K562 (cell line): ENCODE data around the gene TNPO2. TPM values are rescaled to one million over a fixed set of nuclear protein-coding genes. Genes with fewer than 3 reads are reported as not detected.

Source experiments
- CC2D1A ChIP-seq: fragments of 450-650 bp; IDR thresholded peaks from 2 replicates; pipeline ENCODE4 v1.6.1; 2017; ENCODE audit warnings: mild to moderate bottlenecking
- CREB3 ChIP-seq: fragments of 450-650 bp; conservative IDR thresholded peaks from 2 replicates; pipeline ENCODE4 v1.6.1; 2016; ENCODE audit warnings: missing genetic modification characterization, low read depth, mild to moderate bottlenecking, missing compliant biosample characterization, moderate library complexity
- CUX1 ChIP-seq: fragments of 200-800 bp; sonication (Bioruptor generic); IDR thresholded peaks from 2 replicates; pipeline ENCODE4 v1.6.1; 2016; ENCODE audit warnings: missing genetic modification characterization, missing compliant biosample characterization
- JUND ChIP-seq, 2 experiments: IDR thresholded peaks; 2 replicates in 1 of 2; 3 replicates in 1 of 2; pipeline ENCODE4 v1.6.1; 2011; ENCODE audit warnings: borderline replicate concordance in 2 of 2, low read depth in 2 of 2, low read length in 2 of 2, improper control_type of control experiment in 1 of 2, missing biosample characterization in 1 of 2, missing genetic modification characterization in 1 of 2, missing genetic modification reagents in 1 of 2
- MYBL2 ChIP-seq, 2 experiments: fragments of 450-650 bp in 1 of 2; sonication (generic) in 1 of 2; formaldehyde crosslinking in 1 of 2; IDR thresholded peaks; 2 replicates each; pipeline versions ENCODE4 v1.6.1 to v1.8.1; 2017 to 2022; ENCODE audit warnings: borderline replicate concordance in 1 of 2, inconsistent platforms in 1 of 2, low read depth in 1 of 2, mild to moderate bottlenecking in 1 of 2, missing genetic modification reagents in 1 of 2, moderate library complexity in 1 of 2
- NR3C1 ChIP-seq: sonication (generic); formaldehyde crosslinking; IDR thresholded peaks from 2 replicates; pipeline ENCODE4 v1.8.1; 2022; ENCODE audit warnings: missing genetic modification reagents
- SMAD3 ChIP-seq: fragments of 450-650 bp; formaldehyde crosslinking; conservative IDR thresholded peaks from 2 replicates; pipeline ENCODE4 v1.4.0; 2020; ENCODE audit warnings: mild to moderate bottlenecking
- SMARCE1 ChIP-seq: fragments of 450-650 bp; IDR thresholded peaks from 2 replicates; pipeline ENCODE4 v1.7.1; 2016; ENCODE audit warnings: mild to moderate bottlenecking
- SNRNP70 ChIP-seq: fragments of 200-400 bp; formaldehyde crosslinking; optimal IDR thresholded peaks from 2 replicates; pipeline ENCODE3; 2017; ENCODE audit warnings: low read depth, low read length
- STAT6 ChIP-seq: sonication (generic); formaldehyde crosslinking; IDR thresholded peaks from 2 replicates; pipeline ENCODE4 v1.8.1; 2023; ENCODE audit warnings: mild to moderate bottlenecking, missing genetic modification reagents
- VEZF1 ChIP-seq: fragments of 200-800 bp; sonication (Bioruptor generic); IDR thresholded peaks from 2 replicates; pipeline ENCODE4 v1.6.1; 2017; ENCODE audit warnings: missing genetic modification characterization, missing compliant biosample characterization
- ZNF398 ChIP-seq: fragments of 250-450 bp; sonication (Bioruptor Pico); IDR thresholded peaks from 2 replicates; pipeline ENCODE4 v1.8.0; 2021; ENCODE audit warnings: moderate library complexity, mild to moderate bottlenecking, inconsistent platforms
- polyA plus RNA-seq, 8 experiments: library from polyadenylated mRNA; depleted of rRNA in 4 of 8; stranded (reverse) in 5 of 8; unstranded in 3 of 8; fragments of >200 nt; fragmentation: Nextera tagmentation in 2 of 8; fragmentation: Illumina TruSeq in 1 of 8; extraction: Ambion mirVana in 2 of 8; extraction: Trizol in 1 of 8; gene quantifications; 2 replicates each; pipeline versions ENCODE4 v1.2.1 to v1.2.3, GENCODE V29; 2011 to 2014; ENCODE audit warnings: inconsistent platforms in 1 of 8, missing spikeins in 1 of 8
- total RNA-seq, 7 experiments: library from RNA; depleted of rRNA in 6 of 7; stranded (reverse); fragments of >200 nt in 6 of 7; fragmentation: Illumina TruSeq in 2 of 7; extraction: Trizol in 2 of 7; gene quantifications; 2 replicates each; pipeline versions ENCODE4 v1.2.1 to v1.2.3, GENCODE V29; 2011 to 2021; ENCODE audit warnings: low replicate concordance in 1 of 7

Gene TNPO2
- total and polyA plus RNA-seq, 9 of the 15 experiments (the other 6 are each of a cell fraction or from before 2014, with no cell fraction given) = 6.0 to 126 (median 53.8) TPM

GRCh38 chr19:12736995-12737834 lies 13.5 kb upstream of the TNPO2 start, which contains the start of gene GET3 (continued):
- TF ChIP-seq CREB3 (tag) (no peak), STAT6 (CRISPR knock-in tag) (no peak), CUX1 (no peak), ZNF398 (CRISPR knock-in tag) (no peak), MYBL2 (IDR thresholded peaks at IDR 0.05; ENCODE audit: low read depth) (peak; percentile 21; the same call in 1 of the 2 replicates), MYBL2 (CRISPR knock-in tag; IDR thresholded peaks at IDR 0.05; ENCODE audit: borderline replicate concordance) (no peak), JUND (IDR thresholded peaks at IDR 0.05; ENCODE audit: borderline replicate concordance, low read depth, low read length) (peak; percentile 95), JUND (tag; IDR thresholded peaks at IDR 0.05; ENCODE audit: borderline replicate concordance, low read depth, low read length) (no peak), VEZF1 (CRISPR knock-in tag) (peak; percentile 80), CC2D1A (0 out of 2 replicates have a peak, but pooled peaks have one; percentile 16), SNRNP70 (no peak), SMAD3 (no peak), NR3C1 (CRISPR knock-in tag) (no peak), SMARCE1 (0 out of 2 replicates have a peak, but pooled peaks have one; percentile 24)
